Measurements from ENCODE around the gene TAF1B.

The TAF1B gene

DNA sequence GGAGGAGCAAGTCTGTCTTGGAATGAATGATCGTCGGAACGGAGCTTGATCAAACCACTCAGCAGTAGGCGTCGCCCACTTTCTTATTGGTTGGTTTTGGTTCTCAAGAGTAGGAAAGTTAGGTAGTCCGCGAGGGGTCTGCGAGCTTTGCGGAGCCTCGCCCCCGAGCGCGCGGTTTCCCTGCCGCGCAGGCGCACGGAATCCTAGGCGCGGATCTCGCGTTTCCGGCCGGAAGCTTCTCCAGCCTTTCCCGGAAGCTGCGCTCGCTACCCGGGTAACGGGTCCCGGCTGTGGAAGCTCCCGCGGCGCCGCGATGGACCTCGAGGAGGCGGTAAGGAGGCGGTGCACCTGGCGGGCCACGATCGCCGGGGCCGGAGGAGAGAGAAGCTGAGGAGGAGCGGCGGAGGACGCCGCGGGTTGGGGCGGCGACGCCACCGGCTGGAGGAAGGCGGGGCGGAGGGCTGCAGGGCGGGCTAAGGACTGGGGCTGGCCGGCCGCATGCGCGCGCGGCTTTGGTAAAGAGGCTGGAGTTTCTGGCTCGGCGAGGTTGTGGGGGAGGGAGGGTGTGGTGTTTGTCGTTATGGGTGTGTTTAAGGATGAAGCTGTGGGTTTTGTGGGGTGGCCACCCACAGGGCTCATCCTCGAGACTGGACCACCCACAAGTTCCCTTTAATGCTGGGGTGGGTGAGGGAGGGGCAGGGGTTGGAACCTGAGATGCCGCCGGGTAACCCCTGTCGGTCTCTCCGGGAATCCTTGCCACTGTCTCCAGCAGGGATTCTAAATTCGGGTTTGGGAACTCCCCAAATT, at the start of gene TAF1B:
Gene TAF1B (plus strand): TSS at position 246 of the 807 bp plus-strand sequence. CDS start 68 bp downstream, at position 314.
- peaks cover 20% of the 10 kb centered on the region for H3K4me1 Mint-ChIP-seq
- H3K36me3 Mint-ChIP-seq (ENCODE audit: low read depth), result peaks cover 18% of the 10 kb centered on the region
- H3K27me3 Mint-ChIP-seq (ENCODE audit: low read depth), result peaks cover 7% of the 10 kb centered on the region
- TF ChIP-seq, protein P1, sequence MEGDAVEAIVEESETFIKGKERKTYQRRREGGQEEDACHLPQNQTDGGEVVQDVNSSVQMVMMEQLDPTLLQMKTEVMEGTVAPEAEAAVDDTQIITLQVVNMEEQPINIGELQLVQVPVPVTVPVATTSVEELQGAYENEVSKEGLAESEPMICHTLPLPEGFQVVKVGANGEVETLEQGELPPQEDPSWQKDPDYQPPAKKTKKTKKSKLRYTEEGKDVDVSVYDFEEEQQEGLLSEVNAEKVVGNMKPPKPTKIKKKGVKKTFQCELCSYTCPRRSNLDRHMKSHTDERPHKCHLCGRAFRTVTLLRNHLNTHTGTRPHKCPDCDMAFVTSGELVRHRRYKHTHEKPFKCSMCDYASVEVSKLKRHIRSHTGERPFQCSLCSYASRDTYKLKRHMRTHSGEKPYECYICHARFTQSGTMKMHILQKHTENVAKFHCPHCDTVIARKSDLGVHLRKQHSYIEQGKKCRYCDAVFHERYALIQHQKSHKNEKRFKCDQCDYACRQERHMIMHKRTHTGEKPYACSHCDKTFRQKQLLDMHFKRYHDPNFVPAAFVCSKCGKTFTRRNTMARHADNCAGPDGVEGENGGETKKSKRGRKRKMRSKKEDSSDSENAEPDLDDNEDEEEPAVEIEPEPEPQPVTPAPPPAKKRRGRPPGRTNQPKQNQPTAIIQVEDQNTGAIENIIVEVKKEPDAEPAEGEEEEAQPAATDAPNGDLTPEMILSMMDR (IDR thresholded peaks at IDR 0.05; ENCODE audit: unreplicated experiment in 3 of 3), result peak in 2 of 3 experiments; percentile 37 to 57
- no peaks in the 10 kb centered on the region for H3K9me3 Mint-ChIP-seq
- H3K4me3 Mint-ChIP-seq, result peak within 1 kb of the TSS; percentile 95 to 98 (median 98)
- peak within 1 kb of the TSS; percentile 91 to 98 (median 94) for H3K27ac Mint-ChIP-seq

DNA sequence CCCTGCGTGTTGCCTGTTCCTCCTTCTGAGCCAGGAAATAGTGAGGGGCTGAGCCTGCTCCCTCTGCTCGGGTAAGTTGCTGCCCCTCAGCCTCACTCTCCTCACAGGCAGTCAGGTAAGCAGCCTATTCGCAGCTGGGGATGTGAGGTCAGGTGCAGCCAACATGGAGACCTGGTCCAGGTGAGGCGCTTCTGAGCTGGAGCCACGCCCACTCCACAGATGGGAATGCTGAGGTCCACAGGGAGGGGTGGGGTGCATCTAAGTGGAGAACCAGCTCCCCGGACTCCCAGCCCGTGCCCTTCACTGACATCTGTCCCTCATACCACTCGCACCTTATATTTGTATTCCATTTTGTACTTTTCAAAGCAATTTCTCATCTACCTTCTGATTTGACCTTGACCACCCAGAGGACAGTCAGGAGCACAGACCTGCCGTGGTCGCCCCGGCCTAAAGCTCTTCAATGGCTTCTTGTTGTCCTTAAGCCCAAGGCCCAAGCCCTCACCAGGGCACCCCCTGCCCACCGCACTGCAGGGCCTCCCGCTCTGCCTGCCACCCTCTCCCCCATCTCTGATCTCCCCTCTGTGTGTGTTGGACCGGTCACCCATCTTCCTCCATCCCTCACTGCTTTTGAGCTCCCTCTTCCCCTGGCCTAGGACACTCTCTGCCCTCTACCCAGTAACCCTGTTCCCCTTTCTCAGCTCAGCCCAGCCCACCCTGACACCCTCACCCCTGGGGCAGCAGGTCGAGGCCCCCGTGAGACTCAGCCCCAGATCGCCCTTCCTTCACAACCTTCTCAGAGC, 49.2 kb upstream of the TAF1B start:
- peaks cover 7% of the 10 kb centered on the region for H3K27me3 Mint-ChIP-seq (ENCODE audit: low read depth)
- H3K27ac Mint-ChIP-seq, result no peak overlapping the region
- TF ChIP-seq, protein P1 (IDR thresholded peaks at IDR 0.05; ENCODE audit: unreplicated experiment in 3 of 3), result no peak
- H3K9me3 Mint-ChIP-seq, result no peaks in the 10 kb centered on the region
- no peaks in the 10 kb centered on the region for H3K36me3 Mint-ChIP-seq (ENCODE audit: low read depth)
- peaks cover 8% of the 10 kb centered on the region for H3K4me1 Mint-ChIP-seq
- no peak overlapping the region for H3K4me3 Mint-ChIP-seq

DNA sequence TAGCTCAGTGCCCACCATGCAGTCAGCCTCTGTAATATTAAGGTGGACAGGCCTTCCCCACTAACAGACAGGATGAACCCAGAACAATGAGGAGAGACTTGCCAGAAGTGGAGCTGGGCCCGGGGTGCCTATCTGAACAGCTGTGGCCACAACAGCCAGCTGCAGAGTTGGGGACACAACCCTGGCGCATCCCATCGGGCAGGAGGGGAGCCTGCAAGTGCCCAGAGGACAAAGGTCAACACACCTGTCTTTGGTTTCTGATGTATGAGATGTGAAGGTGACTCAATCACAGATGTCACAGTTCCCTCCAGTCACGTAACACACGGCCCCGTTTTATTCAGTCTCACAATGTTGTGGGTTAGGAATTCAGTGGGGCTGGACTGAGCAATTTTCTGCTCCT, 48.2 kb upstream of the TAF1B start:
- no peaks in the 10 kb centered on the region for H3K9me3 Mint-ChIP-seq
- no peak overlapping the region for H3K4me3 Mint-ChIP-seq
- TF ChIP-seq, protein P1 (IDR thresholded peaks at IDR 0.05; ENCODE audit: unreplicated experiment in 3 of 3), result no peak
- H3K36me3 Mint-ChIP-seq (ENCODE audit: low read depth), result no peaks in the 10 kb centered on the region
- peaks cover 11% of the 10 kb centered on the region for H3K27me3 Mint-ChIP-seq (ENCODE audit: low read depth)
- peaks cover 15% of the 10 kb centered on the region for H3K4me1 Mint-ChIP-seq
- no peak overlapping the region for H3K27ac Mint-ChIP-seq

DNA sequence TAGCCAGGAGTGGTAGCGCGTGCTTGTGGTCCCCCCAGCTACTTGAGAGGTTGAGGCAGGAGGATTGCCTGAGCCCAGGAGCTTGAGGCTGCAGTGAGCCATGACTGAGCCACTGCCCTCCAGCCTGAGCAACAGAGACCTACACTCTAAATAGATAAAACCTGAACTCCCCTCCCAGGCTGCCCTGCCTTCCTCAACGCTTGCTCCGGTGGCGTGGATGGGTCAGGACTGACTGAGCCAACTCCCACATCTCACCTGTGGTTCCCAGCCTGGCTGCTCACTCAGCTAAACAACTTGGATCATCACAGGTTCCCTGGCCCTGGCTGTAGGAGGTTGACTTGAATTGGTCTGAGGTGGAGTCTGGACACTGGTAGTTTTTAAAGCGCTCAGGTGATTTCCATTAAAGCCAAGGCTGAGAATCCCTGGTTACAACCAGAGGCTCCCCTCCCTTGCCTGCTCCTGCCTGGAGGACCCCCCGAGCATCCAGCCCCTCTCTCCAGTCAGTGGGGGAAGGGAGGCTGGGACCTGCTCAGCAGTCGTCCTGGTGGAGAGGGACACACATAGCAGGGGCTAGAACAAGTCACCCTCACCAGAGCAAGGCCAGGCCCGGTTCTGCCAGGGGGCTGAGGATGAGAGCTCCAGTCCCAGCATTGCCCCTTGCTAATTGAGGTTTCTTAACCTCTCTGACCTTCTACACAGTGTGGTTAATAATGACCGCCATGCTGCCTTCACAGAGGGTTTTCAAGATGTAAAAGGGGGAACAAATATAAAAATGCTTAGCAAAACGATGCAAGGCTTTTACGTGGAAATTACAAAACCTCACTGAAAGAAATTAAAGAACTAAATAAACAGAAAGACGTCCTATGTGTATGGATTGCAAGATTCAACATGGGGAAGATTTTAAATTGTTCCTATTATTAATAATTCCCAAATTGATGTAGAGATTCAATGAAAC, 46.9 kb upstream of the TAF1B start:
- H3K4me1 Mint-ChIP-seq, result peaks cover 18% of the 10 kb centered on the region
- no peak overlapping the region for H3K4me3 Mint-ChIP-seq
- TF ChIP-seq, protein P1 (IDR thresholded peaks at IDR 0.05; ENCODE audit: unreplicated experiment in 3 of 3), result no peak
- H3K36me3 Mint-ChIP-seq (ENCODE audit: low read depth), result no peaks in the 10 kb centered on the region
- no peaks in the 10 kb centered on the region for H3K9me3 Mint-ChIP-seq
- H3K27ac Mint-ChIP-seq, result peak overlapping the region in 1 of 3 experiments; percentile 76
- H3K27me3 Mint-ChIP-seq (ENCODE audit: low read depth), result peaks cover 11% of the 10 kb centered on the region

DNA sequence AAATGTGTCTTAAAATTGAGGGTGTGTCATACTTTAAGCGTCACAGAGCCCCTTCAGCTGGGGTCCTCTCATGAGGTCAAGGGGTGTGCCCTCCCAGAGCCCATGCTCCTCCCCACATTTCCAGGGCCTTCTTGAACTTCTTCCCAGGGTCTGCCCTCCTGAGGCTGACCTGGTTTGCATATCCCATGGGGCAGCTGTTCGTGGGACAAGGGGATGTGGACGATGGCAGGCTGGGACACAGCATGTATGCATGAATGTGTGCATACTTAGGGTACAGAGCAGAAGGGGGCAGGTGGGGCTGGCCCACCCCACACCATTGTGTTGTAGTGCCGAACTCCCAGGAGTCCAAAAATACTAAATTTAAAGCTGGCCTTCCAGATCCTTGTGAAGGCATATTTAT, 46.2 kb upstream of the TAF1B start:
- Mint-ChIP-seq H3K4me3 (no peak overlapping the region), H3K4me1 (peaks cover 24% of the 10 kb centered on the region), H3K9me3 (no peaks in the 10 kb centered on the region), H3K27ac (no peak overlapping the region), H3K36me3 (ENCODE audit: low read depth) (no peaks in the 10 kb centered on the region), H3K27me3 (ENCODE audit: low read depth) (peaks cover 11% of the 10 kb centered on the region)
- TF ChIP-seq, protein P1 (IDR thresholded peaks at IDR 0.05; ENCODE audit: unreplicated experiment in 3 of 3), result no peak

Measured in nephron (organoid).